GM19468 (cell line): ENCODE data around the gene FRMPD1.

ENCODE experiments used
- ATAC-seq: cut with Tn5 transposase; IDR thresholded peaks from one replicate; pipeline ENCODE4 v1.9.1; 2021; ENCODE audit warnings: mild to moderate bottlenecking, moderate library complexity, moderate number of reproducible peaks; ENCODE audit not compliant: unreplicated experiment; ENCODE audit errors: extremely low read depth

Gene FRMPD1

GRCh38 chr9:37625758-37626147, 25.0 kb upstream of the FRMPD1 start:
- ATAC-seq: no peak

DNA sequence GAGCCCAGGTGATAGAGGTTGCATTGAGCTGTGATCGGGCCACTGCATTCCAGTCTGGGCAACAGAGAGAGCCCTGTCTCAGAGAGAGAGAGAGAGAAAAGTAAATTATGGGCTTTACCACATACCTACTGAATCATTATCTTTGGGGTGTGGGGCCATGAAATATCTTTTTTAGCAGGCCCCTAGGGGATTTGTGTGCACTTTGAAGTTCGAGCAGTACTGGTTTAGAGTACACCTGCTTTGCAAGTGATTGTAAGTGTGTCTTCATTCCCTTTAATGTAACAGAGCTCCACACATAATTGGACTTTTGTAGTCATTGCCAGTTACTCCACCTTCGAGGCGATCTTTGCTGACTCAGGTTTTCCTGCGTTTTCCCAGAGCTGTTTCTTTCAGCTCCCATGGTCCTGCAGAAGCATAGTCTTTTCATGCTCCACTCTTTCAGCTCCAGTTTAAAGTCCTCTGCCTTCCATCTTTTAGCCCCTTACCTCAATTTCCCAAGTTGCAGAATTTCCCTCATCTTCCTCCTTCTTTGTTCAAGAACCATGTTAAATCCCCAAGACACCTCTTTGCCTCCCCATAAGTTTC, 24.0 kb upstream of the FRMPD1 start:
- no peak for ATAC-seq

DNA sequence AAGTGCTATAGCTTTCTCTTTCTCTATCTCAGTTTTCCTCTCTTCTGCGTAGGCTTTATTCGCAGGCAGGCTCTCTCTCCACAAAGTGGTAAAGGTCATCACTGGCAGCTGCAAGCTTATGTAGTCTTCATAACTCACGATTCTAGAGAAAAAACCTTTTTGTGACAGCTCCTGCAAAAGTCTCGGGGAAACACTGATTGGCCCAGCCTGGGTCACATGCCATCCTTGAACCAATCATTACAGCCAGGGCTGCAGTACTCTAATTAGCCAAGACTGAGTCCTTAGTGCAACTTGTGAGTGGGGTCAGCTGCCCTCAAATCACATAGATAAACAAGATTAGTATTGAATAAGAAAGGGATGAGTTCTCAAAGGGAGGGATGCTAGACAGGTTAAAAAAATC, 18.3 kb upstream of the FRMPD1 start:
- no peak for ATAC-seq

DNA sequence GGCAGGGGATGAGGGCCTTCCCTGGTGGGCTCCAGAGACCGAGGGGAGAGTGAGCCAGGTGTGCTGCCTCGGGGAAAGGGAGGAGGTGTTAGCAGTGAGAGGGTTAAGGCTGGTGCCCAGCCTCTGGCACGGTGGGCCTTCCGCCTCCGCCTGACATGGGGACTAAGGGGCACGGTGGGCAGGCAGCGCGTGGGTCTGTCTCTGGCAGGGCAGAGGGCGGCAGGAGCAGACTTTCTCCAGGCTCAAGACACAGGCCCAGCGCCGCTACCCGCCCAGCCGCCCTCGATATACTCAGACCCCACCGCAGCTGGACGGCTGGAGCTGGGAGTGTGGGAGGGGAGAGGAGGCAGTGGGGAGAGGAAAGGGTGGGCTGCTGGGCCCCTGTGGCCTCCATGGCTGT, 14.9 kb upstream of the FRMPD1 start:
- no peak for ATAC-seq

DNA sequence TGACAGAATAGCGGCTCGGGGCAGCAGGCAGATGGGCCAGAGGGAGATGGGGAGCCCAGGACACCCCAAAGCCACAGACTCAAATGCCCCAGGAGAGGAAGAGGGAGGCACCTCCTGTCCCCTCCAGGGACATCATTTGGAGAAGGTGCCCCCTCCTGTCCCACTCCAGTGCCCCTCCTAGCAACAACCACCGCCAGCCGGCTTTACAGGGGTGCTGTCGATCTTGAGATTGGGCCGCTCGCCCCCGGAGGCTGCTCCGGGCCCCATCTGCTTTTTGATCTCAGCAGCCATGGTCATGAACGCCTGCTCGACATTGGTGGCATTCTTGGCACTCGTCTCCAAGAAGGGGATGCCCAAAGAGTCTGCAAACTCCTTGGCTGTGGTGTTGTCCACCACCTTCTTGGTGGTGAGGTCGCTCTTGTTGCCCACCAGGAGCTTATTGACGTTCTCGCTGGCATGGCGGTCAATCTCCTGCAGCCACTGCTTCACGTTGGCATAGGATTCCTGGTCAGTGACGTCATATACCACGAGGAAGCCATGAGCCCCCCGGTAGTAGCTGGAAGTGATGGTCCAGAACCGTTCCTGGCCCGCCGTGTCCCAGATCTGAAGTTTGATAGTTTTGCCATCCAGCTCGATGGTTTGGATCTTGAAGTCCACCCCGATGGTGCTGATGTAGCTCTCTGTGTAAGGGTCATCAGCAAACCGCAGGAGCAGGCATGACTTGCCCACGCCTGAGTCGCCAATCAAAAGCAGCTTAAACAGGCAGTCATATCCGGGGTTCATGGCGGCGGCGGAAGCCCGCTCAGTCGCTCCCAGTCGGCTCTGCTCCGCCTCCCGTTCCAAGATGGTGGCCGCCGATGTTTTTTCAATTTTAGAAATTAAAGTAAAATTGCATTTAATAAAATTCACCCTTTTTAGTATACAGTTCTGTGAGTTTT, 14.0 kb upstream of the FRMPD1 start:
- no peak for ATAC-seq

DNA sequence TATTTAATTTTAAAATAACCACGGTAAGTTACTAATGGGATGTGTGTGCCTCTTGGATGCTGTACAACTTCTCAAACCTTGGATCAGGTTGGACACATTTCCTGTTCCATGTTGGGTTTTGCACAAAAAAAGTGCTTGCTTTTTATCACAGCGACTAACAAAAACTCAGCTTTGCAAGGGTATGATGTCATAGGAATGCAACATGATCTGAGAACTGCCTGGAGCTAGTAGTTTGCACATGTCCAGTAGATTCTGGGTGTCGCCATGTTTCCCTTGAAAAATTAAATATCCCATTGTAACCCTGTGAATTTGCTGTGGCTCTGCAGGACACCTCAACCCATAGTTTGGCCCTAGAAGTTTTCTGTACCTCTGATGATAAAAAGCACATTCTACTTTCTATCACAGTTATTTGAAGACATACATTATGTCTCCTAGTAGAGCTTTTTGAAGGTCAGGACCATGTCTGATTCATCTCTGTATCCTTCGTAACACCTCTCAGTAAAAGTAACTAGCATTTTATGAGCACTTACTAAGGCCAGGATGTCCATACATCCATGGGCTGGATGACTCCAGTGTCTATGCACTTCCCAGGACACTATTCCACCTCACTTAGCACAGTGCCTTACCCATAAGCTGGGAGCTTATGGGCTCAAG, 11.5 kb upstream of the FRMPD1 start:
- no peak for ATAC-seq

- ATAC-seq: no peak
Observed at GRCh38 chr9:37639841-37640240, 10.9 kb upstream of the FRMPD1 start.

GRCh38 chr9:37640246-37640645, 10.5 kb upstream of the FRMPD1 start:
- ATAC-seq: no peak

- no peak for ATAC-seq
Observed at GRCh38 chr9:37641331-37641730, 9.4 kb upstream of the FRMPD1 start.

GRCh38 chr9:37643214-37643613, 7.5 kb upstream of the FRMPD1 start:
- ATAC-seq: no peak

GRCh38 chr9:37645903-37646506, 4.7 kb upstream of the FRMPD1 start:
- no peak for ATAC-seq

DNA sequence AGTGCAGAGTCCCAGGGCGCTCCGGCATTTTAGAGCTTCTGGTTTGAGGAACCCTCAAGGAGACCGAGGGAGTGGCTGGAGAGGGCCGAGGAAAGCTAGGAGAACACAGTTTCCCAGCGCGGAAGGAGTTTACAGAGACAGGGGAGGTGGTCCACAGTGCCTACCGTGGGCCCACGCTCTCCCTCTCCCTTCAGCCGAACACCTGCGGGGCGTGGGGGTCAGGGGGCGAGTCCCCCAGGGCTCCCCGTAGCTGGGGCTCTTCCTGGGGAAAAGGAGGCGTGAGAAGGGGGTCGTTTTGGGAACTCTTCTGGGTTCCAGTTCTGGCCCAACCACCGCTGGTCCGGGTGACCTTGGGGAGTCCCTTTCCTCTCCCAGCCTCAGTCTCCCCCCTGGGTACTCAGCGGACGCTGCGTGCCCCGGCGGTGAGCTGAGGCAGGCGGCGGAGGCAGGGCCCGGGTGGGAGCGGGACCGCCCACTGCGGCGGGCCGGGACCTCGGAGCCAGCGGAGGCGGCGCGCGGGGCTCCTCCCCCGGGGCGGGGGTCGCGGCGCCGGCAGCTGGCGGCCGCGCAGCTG, 368 bp upstream of the FRMPD1 start:
- no peak for ATAC-seq

GRCh38 chr9:37652261-37652660, 1.5 kb downstream of the FRMPD1 start:
- ATAC-seq: no peak

DNA sequence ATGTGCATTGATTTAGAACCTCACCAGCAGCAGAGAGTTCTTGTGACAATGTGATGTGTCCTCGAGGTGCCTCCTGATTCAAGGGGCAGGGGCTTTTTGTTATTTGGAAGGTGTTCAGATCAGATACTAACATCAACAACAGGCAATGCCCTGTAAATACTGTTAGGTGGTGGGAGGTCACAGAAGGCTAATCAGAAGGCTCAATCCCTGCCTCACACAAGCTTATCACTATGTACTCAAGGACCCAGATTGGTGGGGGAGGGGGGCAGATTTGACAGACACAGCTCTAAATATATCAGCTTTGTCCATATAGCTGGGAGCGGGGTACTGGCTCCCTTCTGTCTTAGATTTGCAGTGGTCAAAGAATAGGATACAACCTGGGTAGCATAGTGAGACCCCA, 2.6 kb downstream of the FRMPD1 start:
- ATAC-seq: no peak

DNA sequence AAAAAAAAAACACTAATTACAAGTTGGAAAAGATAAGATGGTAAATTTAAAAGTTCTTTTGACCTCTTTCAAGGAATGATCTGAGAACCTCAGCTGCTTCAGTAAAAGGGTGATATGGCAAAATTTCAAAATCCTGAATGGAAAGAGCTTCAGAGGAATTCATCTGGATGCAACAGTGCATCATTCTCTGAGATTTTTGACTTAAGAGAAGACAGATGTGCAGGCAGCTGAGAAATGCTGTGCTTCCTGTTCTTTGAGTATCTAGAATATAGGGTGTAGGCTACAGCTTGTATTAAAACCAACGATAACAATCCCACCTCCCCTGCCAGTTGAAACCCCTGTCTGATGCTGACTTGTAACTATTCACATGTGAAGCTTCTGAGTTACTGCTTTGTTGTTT, 6.2 kb downstream of the FRMPD1 start:
- no peak for ATAC-seq

GRCh38 chr9:37660691-37661090, 9.9 kb downstream of the FRMPD1 start:
- no peak for ATAC-seq

DNA sequence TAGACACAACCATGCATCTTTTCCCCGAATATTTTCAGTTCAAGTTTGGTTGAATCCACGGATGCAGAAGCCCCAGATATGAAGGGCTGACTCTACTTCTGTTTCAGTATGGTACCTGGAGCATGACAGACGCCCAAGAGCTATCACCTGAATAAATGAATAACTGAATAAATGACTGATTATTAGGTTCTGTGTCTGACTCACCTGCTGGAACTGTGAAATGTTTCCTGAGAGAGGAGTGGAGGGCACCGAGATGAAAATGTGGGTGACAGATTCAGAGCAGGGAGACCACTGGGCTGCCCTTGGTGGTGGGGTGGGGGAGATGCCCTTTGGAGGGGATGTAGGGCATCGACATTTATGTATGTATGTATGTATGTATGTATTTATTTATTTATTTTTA, 13.2 kb downstream of the FRMPD1 start:
- no peak for ATAC-seq

DNA sequence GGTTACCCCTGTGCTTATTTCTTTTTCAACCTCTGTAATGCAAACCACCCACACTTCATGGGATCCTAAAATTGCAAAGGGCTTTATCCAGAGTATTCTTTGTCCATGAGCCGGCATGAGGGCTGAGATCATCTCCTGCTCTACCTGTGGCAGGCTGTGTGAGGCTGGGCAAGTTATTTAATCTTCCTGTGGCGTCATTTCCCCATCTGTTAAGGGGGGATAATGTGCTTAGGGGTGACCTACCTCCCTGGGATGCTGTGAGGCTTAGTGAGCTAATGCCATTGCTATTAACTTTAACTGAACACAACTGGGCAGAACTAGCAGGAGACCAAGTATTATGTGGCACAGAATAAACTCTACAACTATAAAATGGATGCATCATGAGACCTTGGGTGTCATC, 17.0 kb downstream of the FRMPD1 start:
- ATAC-seq: no peak

DNA sequence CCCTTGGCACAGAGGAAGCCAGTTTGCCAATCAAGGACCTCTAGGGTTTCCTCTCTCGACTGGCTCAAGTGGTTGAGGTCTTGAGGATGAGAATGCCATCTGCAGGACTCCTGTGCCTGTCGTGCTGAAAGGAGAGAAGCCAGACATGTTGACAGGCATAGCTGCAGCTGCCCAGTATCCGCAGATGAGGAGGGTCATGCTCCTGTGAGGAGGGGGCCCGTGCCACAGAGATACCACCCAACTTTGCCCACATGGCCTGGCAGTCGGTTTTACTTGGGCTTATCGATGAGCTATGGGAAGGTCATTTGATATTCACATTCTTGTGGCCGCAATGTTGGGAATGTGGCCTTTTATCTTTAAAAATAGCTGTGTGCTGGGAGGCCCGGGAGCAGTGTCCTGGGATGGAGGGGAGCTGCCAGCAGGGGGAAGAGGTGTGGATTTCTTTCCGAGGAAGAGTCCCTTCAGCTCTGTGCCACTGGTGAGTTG, 17.4 kb downstream of the FRMPD1 start:
- no peak for ATAC-seq

DNA sequence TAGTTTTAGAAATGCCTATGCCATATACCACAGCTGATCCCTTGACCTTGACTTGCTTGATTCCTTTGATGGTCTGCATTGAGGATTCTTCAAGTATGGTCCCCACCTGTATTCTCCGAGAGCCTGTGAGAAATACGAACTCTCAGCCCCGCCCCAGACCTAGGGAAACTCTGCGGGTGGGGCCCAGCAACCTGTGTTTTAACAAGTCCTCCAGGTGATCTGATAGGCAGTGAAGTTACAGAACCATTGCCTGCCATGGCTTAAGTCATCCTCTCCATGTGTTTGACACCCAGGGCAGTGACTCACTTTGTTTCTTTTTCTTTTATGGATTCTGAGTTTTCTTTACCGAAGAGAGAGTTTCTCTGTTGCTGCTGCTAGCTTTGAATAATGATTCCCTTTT, 18.5 kb downstream of the FRMPD1 start:
- ATAC-seq: no peak
